HG02763 (cell line): Measurements from ENCODE around the gene SNX32.

Experiments
- ATAC-seq: cut with Tn5 transposase; IDR thresholded peaks from one replicate; pipeline ENCODE4 v1.9.1; 2021; ENCODE audit warnings: mild to moderate bottlenecking, moderate library complexity; ENCODE audit not compliant: unreplicated experiment

SNX32 gene

DNA sequence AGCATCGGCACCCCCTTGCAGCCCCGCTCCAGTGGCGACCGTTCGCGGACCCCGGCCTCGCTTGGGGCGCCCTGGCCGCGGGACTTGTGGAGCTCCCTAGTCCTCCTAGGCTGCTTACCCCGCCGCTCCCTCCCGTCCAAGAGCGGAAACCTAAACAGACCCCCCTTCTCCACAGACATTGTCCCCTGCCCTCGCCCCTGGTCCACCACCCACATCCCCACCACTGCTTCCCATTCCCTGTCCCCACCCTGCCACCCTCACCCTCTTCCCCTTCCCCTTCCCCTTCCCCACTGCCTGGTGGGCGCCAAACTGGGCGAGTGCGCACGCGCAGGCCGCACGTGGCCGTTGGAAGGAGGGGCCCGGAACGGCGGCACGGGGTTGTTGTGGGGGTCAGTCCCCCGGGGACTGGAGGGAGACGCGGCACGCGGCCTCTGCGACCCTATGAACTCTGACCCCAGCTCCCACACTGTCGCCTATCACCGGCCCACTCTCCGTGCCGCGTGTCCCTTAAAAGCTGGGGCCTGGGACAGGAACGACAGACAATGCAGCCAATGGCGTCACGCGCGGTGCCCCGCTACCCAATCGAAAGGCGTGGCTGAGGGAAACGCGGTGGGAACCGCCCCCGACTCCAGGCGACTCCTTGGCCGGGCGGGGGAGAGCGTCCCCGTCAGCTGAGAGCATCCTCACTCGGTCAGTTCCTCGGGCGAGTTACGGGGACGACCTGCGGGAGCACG lies at the start of gene SNX32:
Gene SNX32 (plus strand): TSS at position 667 of the 734 bp plus-strand sequence. CDS start 103 bp downstream, outside the sequence.
- ATAC-seq: peak; percentile 97

DNA sequence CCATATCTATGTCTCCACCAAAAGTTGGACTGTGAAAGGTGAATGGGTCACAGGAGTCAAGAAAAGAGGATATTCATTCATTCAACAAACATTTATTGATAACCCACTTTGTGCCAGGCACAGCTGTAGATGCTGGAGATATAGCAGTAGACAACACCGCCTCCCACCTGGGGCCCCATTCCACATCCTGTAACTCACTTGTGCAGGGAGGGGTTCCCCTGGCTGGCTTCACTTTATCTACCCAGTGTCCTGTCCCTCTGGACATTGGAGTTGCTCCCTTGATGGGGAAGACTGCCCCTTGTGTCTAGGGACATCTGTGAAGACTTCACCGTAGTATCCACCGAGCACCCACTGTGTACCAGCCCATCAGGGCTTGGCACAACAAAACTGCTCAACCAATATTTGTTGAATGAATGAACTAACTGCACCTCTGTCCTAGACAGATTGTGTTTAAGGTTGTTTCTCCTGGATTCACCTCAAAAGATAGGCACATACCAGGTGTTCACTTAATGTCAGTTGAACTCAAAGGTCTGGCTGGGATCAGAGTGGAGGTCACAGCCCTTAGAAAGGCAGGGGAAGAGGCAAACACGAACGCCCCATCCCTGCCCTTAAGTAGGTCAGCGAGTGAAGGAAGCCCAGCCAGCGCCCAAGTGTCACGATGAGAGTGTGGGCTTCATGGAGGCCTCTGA lies 48.3 kb upstream of the SNX32 start:
- no peak for ATAC-seq

DNA sequence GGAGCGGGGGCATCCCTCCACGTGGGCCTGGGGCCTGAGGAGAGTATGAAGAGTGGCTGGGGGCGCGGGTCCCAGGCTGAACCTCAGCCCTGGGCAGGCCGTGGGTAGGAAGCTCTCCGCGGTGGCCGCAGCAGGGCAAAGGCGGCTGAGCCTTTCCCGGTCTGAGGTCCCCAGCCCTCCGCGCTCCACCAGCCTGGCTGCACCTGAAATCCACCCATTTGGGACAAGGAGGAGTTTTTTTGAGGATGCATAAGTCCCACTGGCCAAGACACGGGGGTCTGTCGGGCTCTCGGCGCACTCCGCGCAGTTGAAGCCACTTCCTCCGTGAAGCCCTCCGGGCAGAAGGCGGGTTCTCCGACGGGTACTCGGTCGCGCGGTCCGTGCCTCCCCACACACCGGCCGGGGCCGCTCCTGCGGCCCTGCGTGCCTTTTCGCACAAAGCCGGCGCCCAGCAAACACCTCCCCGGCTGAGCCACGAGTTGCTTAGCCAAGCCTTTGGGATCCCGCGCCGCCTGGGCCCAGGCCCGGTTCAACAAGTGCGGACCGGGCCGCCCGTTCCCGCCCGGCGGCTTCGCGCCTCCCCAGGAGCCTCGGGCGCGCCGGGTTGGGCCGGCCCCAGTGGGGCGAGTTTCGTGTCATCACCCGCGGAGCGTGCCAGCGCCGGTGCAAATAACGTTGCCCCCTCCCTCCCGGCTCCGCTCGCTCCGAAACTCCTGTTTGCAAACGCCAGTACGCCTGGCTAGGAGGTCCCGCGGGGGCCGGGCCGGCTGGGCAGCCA lies 47.6 kb upstream of the SNX32 start:
- ATAC-seq: no peak

DNA sequence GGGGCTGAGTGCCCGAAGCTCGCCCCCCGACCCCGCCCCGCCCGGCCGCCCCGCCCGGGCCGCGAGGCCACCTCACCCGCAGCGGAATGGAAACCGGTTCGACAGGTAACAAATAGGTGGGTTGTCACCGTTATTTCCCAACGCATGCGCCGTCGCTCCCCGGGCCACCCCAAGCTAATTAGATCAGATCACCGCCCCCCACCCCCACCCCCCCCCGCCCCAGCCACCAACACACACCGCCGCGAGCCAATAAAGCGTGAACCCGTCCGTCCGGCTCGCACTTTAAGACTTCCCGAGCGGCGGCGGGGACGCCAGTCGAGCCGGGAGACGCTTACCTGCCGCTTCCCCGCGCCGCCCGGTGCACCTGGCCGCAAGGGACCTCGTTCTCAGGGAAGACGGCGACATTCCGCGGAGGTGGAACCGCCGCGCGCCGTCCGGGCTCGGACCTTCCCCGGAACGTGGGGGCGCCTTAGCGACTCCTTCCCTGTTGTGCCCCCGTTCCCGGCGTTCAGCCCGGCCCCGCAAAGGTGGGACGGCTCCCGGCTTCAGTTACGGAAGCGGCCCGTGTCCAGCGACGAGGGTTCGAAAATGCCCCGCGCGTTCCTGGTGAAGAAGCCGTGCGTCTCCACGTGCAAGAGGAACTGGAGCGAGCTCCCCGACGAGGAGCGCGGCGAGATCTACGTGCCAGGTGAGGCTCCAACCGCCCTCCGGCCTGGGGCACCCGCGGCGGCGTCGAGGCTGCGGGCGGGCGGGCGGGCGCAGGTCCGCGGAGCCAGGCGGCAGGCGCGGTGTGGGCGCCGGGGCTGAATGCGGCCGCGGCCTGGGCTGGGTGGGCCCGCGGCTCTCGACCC lies 46.8 kb upstream of the SNX32 start, which contains the start of gene OVOL1:
Gene OVOL1 (plus strand): TSS at position 278 of the 851 bp plus-strand sequence. CDS start 311 bp downstream, at position 589.
- ATAC-seq: no peak

DNA sequence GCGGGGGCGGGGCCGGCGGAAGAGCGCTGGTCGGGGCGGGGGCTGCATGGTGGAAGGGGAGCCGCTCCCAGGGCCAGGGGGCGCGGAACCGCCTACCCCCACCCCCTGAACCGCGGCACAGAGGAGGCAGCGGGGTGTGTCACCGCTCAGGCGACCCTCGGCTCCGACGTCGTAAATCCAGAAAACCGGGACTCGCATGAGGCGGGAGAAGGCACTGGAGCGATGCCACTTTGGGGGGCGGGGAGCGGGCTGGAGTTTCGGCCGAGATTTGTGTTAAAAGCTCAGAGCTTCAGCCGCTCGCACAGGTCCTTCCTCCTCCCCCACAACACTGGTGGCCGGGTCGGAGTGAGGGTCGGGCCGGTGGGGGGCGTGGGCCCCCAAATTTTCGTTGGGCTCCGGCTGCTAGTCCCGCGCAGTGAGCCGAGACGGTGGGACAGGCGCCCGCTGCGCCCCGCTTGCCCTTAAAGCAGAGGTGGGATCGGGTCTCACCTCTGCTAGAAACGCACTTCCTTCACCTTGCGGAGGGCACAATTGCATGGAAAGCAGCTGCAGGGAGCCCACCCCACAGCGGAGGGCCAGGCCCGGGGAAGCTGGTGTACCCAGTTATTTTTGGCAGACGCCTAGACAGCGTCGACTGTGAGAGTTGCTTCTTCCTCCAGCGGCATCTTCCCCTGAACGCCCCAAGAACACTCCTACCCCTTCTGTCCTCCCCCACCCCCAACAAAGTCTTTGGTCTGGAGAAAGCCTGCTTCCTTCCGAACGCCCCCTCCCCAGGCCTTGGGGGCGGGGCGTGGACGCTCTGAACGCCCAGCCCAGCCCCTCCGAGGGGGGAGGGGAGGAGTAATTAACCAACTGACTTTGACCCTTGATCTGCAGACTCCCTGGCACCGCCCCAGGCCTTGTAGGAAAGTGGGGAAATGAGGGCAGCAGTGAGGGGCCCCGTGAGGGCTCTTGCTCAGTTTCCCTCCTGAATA lies 45.8 kb upstream of the SNX32 start:
- ATAC-seq: no peak

DNA sequence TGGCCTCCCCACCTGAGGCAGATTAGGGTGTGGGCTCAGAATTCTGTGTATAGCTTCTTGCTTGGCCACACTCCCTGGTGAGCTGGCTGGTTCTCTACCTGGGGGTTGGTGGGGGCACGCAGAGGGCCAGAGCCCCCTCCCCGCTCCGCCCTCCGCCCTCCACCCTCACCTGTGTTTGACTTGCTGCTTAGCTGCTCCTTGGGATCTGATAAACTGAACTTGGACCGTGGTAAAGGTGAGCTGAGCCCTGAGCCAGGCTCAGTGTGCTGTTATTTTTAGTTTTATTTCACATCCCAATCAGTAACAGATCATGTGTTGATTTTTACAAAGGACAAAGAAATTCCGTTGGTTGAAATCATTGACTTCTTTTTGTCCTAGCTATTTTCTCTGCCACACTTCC lies 44.9 kb upstream of the SNX32 start:
- no peak for ATAC-seq

DNA sequence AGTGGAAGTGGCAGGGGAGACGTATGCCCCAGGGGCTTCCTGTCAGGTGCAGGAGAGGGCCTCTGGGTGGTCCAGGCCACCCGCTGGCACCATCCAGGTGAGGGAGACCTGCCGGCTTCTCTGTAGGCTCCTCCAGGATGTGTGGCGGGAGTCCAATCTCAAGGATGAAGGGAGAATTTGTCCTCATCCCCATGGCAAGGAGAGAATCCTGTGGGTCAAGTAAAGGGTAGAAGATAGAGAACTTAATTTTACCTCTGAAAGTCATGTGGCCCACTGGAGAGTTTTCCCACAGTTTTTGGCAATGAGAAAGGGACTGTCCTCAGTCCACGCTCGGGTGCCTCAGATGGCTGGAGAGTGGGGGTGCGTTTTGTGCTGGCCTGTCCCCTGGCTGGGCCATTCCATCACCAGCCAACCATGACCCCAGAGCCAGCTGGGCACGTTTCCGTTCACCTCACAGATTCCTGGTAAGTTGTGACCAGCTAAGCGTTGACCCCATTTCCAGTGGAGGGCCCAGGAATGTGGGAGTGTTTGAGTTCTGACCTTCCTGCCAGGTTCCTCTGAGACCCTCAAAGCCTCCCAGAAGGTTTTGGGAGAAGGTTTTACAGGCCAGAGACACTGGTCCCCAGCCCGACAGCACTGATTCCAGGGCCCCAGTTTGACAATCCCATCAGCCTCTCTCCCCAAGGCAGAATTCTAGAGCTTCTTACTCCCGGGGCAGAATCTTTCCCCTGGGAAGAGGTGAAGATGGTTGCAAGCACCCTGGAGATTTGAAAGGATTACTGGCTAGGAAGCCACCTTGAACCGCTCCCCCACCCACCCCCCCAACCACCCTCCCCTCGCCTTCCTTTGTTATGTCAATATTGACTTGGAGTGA lies 44.3 kb upstream of the SNX32 start:
- ATAC-seq: no peak

DNA sequence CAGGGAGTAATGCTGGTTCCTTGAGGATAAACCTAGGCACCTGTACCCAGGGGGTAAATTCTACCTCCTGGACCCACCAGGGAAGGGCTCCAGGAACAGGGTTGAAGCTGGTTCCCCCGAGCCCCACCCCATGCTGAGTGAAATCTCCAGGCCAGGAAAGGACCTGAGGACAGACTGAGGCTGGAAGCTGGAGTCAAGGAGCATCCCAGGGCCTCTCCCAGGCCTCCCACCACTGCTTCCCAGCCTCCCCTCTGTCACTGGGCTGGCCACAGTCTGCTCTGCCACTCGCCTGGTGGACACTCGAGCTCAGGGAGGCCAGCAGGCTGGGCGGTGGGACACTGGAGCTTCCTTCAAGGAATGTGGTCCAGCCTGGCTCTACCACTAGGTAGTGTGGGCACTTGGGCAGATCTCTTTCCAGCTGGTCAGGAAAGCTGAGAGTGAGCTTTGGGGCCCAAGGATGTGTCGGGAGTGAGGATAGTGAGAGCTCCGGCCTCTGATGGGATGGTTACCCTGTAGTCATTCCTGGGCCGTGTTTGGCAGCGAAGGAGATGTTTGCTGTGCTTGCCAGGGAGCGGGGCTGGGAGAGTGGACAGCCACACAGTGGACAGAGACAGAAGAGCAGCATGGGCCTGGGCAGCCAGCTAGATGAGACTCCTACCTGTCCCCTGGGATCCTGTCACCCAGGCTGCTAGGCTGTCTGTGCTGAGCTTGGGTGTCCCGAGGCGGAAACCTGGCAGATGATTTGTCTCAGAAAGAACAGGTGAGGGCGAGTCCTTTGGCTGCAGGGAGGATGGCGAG lies 43.5 kb upstream of the SNX32 start:
- ATAC-seq: no peak

DNA sequence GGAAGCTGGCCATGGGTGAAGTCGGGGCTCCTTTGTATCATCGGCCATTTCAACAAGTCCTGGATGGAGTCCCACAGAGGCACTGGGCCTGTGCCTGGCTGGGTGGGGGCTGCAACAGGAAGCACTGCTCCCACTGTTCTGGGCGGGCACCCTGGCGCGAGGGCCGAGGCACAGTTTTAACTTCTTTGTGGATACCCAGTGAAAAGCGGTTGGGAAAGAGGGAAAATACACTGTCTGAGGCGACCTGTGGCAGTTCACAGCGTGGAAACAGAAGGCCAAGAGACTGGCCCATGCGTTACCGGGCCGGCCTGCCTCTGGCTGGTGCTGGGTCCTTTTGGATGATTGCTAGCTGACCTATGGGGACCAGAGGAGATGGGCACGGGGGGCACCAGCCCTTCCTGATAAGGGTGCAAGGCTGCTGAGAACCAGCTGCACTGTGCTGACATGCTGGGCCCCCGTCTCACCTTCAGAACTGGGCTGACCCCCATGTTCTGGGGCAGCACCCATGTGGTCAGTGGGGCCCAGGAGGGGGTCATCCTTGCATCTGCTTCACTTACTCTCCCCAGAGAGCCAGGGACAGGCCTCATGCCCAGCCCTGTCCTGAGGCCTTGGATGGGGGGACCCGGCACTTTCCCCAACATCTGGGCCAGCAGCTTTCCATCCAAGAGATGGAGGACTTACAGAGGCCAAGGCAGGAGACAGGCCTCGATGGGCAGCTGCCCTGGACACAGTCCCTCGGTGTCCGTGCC lies 42.7 kb upstream of the SNX32 start:
- ATAC-seq: no peak

DNA sequence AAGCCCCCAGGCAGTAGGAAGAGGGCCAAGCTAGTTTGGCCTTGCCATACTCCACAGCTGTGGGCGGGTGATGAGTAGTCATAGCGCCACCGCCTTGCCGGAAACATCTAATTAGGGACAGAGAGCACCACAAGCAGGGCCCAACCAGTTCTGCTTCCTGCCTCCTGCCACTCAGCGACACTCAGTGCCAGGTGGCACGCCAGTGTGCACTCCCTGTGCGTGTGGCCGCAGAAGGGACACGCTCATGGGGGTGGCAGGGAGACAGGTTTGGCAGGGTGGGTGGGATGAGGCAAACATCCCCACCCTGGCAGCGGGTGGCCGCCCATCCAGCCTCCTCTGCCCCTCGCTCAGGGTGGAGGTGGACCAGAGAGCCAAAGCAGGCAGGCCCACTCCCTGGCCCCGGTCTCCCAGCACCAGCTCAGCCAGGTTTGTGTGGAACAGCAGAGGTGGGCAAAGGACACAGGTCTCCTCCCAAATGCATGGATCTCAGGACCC lies 42.0 kb upstream of the SNX32 start:
- ATAC-seq: no peak

DNA sequence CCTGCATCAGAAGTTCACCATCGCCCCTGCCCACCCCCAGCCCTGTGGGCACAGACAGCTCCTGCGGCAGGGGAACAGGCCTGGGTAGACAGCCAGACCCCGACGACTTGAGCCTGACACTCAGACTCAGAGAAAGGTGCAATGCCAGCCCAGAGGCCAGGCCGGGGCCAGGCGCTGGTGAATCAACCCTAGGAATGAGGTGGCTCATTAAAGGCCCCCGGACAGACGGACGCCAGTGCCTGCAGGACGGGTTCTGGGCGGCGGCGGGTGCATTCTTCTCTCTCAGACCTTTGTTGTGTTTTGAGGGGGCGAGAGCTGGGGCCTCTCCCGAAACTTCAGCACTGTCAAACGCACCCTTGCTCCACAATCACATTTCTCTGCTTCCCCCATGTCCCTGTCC lies 41.3 kb upstream of the SNX32 start:
- ATAC-seq: no peak

DNA sequence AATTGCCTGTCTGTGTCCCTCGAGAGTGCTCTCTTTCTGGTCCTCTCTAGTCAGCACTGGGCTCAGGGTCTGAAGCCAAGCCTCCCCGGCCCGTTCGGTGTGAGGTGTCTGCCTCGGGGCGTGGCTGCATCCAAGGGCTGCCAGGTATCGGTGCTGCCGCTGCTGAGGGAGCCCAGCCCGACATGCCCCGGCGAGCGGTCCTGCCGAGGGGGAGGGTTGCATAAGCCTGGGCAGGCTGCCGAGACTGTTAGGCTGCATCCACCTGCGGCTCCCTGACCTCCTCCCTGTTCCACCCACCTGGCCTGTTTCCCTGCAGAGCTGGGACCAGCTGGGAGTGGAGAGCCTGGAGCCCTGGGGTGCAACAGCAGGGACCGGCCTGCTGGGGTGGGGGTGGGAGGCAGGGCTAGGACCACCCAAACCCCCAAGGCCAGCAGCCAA lies 40.6 kb upstream of the SNX32 start:
- ATAC-seq: no peak

DNA sequence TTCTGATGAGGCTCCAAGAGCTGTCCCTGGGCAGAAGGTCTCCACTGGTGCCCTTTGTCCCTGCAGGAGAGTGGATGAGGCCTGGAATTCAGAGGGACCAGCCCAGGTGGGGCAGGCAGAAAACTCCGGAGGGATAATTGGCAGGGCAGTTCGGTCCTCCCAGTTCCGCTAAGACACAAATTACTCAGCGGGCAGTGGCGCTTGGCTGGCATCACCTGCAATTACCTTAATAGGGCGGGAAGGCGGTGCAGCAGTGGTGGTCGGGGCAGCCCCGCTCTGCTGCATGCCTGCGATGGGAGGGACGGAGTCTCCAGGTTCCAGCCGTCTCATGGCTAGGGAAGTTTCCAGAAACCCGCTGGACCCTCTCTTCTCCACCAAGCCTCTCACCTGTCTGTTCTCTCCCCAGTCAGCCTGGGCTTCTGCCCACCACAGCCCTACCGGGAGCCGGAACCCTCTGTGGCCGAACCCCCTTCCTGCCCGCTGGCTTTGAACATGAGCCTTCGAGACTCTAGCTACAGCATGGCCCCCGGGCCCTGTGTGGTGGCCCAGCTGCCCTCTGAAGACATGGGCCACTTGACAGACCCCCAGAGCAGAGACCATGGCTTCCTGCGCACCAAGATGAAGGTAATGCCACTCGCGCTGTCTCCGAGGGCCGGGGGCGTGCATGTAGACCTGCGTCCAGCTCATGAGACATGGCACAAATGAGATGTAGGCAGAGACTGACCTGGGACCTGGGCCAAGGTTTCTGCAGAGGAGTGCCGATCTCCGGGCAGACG lies 40.0 kb upstream of the SNX32 start:
- no peak for ATAC-seq

DNA sequence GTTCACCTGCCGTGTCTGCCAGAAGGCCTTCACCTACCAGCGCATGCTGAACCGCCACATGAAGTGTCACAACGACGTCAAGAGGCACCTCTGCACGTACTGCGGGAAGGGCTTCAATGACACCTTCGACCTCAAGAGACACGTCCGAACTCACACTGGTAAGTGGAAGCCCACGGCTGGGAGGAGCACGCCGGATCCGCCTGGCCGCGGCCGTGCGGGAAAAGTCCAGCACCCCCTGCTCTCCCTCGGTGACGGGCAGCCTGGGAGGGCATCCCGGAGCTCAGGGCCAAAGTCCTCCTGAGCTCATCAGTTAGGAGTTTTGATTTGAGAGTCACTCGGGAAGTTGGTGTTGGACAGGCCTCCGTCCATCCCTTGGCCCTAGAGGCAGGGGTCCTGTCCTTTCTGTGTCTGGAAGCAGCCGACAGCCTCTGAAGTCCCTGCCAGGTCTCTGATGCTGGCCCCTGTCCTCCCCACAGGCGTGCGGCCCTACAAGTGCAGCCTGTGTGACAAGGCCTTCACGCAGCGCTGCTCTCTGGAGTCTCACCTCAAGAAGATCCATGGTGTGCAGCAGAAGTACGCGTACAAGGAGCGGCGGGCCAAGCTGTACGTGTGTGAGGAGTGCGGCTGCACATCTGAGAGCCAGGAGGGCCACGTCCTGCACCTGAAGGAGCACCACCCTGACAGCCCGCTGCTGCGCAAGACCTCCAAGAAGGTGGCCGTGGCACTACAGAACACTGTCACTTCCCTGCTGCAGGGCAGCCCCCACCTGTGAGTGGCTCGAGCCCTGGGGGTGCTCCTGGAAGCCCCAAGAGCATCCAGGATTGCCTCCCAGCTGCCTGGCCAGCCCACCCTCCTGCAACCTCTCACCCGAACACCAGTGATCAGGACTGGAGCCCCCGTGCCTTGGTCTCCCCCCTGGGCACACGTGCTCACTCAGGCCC lies 38.9 kb upstream of the SNX32 start:
- ATAC-seq: no peak
